Neural progenitor cell (in vitro differentiated cells): ENCODE measurements around the gene TRIM38. TPM values are rescaled to one million over a fixed set of nuclear protein-coding genes. Genes with fewer than 3 reads are reported as not detected.
"Not testable (repeated sequence)": the region's sequence is repeated elsewhere in the genome, so short reads cannot be mapped to it uniquely, and the experiment has no call there.

Source experiments
- DNase-seq: peaks from one replicate; pipeline ENCODE4 v3.0.0-alpha.2; 2016; ENCODE audit warnings: low spot score
- H2AFZ ChIP-seq: fragments of 200-600 bp; sonication (generic); replicated peaks from 2 replicates; pipeline ENCODE4 v1.6.1; 2016; ENCODE audit warnings: antibody characterized with exemption
- H3F3A ChIP-seq: fragments of 200-600 bp; sonication (generic); 2 replicates; pipeline ENCODE4 v1.6.1; 2016; ENCODE audit warnings: antibody characterized with exemption, low read depth
- H3K27ac ChIP-seq: fragments of 200-600 bp; sonication (generic); 2 replicates; pipeline ENCODE4 v1.5.1; 2016; ENCODE audit warnings: mild to moderate bottlenecking
- H3K27me3 ChIP-seq: fragments of 200-600 bp; sonication (generic); 2 replicates; pipeline ENCODE4 v1.6.1; 2016; ENCODE audit warnings: mild to moderate bottlenecking, moderate library complexity
- H3K36me3 ChIP-seq: fragments of 200-600 bp; sonication (generic); 2 replicates; pipeline ENCODE4 v1.5.1; 2016
- H3K4me1 ChIP-seq: fragments of 200-600 bp; sonication (generic); 2 replicates; pipeline ENCODE4 v1.6.1; 2016; ENCODE audit warnings: mixed run types
- H3K4me2 ChIP-seq: fragments of 200-600 bp; sonication (generic); 2 replicates; pipeline ENCODE4 v1.6.1; 2016
- H3K4me3 ChIP-seq: fragments of 200-600 bp; sonication (generic); 2 replicates; pipeline ENCODE4 v1.5.1; 2016
- H3K79me2 ChIP-seq: fragments of 200-600 bp; sonication (generic); 2 replicates; pipeline ENCODE4 v1.6.1; 2016; ENCODE audit warnings: low read depth
- H3K9ac ChIP-seq: fragments of 200-600 bp; sonication (generic); 2 replicates; pipeline ENCODE4 v1.6.1; 2016
- H3K9me3 ChIP-seq: fragments of 200-600 bp; sonication (generic); 2 replicates; pipeline ENCODE4 v1.5.1; 2016; ENCODE audit warnings: low read depth
- H4K20me1 ChIP-seq: fragments of 200-600 bp; sonication (generic); 2 replicates; pipeline ENCODE4 v1.6.1; 2016; ENCODE audit warnings: low read depth
- H3K27ac Mint-ChIP-seq: 3 replicates; pipeline ENCODE4 v1.8.0; 2021; ENCODE audit warnings: mixed read lengths
- H3K27me3 Mint-ChIP-seq: 2 replicates; pipeline ENCODE4 v1.8.0; 2022; ENCODE audit warnings: low read depth, mild to moderate bottlenecking, inconsistent platforms, moderate library complexity, mixed read lengths; ENCODE audit not compliant: insufficient read depth
- H3K36me3 Mint-ChIP-seq: 3 replicates; pipeline ENCODE4 v1.8.0; 2021; ENCODE audit warnings: mixed read lengths
- H3K4me1 Mint-ChIP-seq: 3 replicates; pipeline ENCODE4 v1.8.0; 2021; ENCODE audit warnings: mixed read lengths
- H3K4me3 Mint-ChIP-seq: 3 replicates; pipeline ENCODE4 v1.8.0; 2021; ENCODE audit warnings: mild to moderate bottlenecking, moderate library complexity, mixed read lengths
- H3K9me3 Mint-ChIP-seq: 3 replicates; pipeline ENCODE4 v1.8.0; 2020; ENCODE audit warnings: mixed read lengths
- EZH2 ChIP-seq: fragments of 200-600 bp; sonication (generic); IDR thresholded peaks from 2 replicates; pipeline ENCODE4 v1.6.1; 2017; ENCODE audit warnings: antibody characterized with exemption, mild to moderate bottlenecking, moderate library complexity
- EZH2phosphoT487 ChIP-seq: fragments of 200-600 bp; sonication (generic); IDR thresholded peaks from 2 replicates; pipeline ENCODE4 v1.6.1; 2017; ENCODE audit warnings: antibody characterized with exemption
- total RNA-seq: library from RNA; depleted of rRNA; stranded (reverse); fragments of >200 nt; gene quantifications from 2 replicates; pipeline ENCODE4 v1.2.3, GENCODE V29; 2015; ENCODE audit warnings: low replicate concordance
- TF ChIP-seq, protein P1 (sequence below): fragments of 200-600 bp; sonication (generic); IDR thresholded peaks from 2 replicates; pipeline ENCODE4 v1.5.1; 2017; ENCODE audit warnings: antibody characterized with exemption, mild to moderate bottlenecking

TRIM38 gene
- total RNA-seq, 1 donor from 2014 or later, result 0.30 TPM

DNA sequence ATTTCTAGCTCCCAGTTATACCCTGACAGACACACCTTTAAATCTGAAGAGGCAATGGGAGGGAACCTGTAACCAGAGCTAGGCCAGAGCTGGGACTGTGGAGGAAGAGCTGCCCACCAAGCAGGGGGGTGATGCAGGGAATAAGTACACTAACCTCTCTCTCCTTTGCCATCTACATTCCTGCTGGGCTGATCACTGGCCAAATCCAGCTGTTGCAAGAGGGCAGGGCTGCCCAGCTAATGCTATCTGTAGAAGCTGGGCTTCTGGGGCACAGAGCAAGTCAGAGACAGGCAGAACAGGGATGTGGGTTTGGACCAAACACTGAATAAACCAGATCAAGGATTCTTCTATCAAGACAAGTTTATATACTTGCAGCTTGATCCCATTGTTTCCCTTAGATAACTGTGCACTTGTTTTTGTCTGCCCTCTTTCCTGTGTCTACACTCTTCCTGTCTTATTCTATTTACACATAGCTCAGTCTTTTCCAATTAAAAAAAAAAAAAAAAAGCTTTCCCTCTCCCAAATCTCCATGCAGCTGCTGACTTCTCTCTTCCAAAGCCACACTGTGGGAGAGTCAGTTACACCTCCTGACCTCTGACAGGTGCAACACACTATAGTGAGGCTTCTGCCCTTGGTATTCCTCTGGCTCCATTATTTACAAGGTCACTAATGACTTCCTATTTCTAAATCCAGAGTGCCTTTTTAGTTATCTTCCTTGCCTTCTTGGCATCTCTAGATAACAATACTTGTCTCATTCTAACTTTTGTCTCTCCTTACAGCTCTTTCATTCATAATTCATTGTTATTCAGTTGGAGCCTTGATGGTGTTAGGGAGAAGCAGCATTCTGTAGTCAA, 43.7 kb downstream of the TRIM38 start:
- Histone ChIP-seq H3K27me3 (no peaks in the 10 kb centered on the region), H3K9me3 (no peaks in the 10 kb centered on the region), H3K9ac (no peak overlapping the region), H3K4me3 (no peak overlapping the region), H3K4me1 (no peaks in the 10 kb centered on the region), H3K27ac (no peak overlapping the region), H3K4me2 (no peak overlapping the region), H3K36me3 (no peaks in the 10 kb centered on the region), H3F3A (no peaks in the 10 kb centered on the region), H3K79me2 (no peaks in the 10 kb centered on the region), H2AFZ (no peak overlapping the region), H4K20me1 (no peaks in the 10 kb centered on the region)
- Mint-ChIP-seq H3K27ac (no peak overlapping the region), H3K4me3 (no peak overlapping the region), H3K9me3 (no peaks in the 10 kb centered on the region), H3K27me3 (peaks cover 2% of the 10 kb centered on the region), H3K4me1 (no peaks in the 10 kb centered on the region), H3K36me3 (no peaks in the 10 kb centered on the region)
- TF ChIP-seq EZH2 (no peak), EZH2phosphoT487 (no peak)
- TF ChIP-seq, protein P1, sequence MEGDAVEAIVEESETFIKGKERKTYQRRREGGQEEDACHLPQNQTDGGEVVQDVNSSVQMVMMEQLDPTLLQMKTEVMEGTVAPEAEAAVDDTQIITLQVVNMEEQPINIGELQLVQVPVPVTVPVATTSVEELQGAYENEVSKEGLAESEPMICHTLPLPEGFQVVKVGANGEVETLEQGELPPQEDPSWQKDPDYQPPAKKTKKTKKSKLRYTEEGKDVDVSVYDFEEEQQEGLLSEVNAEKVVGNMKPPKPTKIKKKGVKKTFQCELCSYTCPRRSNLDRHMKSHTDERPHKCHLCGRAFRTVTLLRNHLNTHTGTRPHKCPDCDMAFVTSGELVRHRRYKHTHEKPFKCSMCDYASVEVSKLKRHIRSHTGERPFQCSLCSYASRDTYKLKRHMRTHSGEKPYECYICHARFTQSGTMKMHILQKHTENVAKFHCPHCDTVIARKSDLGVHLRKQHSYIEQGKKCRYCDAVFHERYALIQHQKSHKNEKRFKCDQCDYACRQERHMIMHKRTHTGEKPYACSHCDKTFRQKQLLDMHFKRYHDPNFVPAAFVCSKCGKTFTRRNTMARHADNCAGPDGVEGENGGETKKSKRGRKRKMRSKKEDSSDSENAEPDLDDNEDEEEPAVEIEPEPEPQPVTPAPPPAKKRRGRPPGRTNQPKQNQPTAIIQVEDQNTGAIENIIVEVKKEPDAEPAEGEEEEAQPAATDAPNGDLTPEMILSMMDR, result no peak
- DNase-seq, result no peak

DNA sequence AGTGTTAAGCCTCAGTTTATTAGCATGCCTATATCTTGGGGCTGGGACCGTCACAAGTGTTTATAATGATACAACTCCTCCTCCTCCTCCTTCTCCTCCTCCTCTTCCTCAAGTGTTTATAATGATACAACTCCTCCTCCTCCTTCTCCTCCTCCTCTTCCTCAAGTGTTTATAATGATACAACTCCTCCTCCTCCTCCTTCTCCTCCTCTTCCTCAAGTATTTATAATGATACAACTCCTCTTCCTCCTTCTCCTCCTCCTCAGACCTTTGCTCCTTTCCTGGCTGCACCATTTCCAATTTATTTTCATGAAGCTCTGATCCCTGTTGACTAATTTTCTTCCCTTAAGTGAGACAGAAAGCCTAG, 44.3 kb downstream of the TRIM38 start:
- H3K4me3 ChIP-seq, H3K36me3 ChIP-seq, H3K9ac ChIP-seq, H3K9me3 Mint-ChIP-seq, H3K4me1 Mint-ChIP-seq, DNase-seq, H4K20me1 ChIP-seq, H2AFZ ChIP-seq, H3K27ac ChIP-seq, H3K27ac Mint-ChIP-seq, H3K4me2 ChIP-seq, H3K4me3 Mint-ChIP-seq, H3F3A ChIP-seq, H3K79me2 ChIP-seq, H3K9me3 ChIP-seq, H3K36me3 Mint-ChIP-seq, H3K27me3 ChIP-seq, H3K4me1 ChIP-seq, H3K27me3 Mint-ChIP-seq: not testable (repeated sequence)

DNA sequence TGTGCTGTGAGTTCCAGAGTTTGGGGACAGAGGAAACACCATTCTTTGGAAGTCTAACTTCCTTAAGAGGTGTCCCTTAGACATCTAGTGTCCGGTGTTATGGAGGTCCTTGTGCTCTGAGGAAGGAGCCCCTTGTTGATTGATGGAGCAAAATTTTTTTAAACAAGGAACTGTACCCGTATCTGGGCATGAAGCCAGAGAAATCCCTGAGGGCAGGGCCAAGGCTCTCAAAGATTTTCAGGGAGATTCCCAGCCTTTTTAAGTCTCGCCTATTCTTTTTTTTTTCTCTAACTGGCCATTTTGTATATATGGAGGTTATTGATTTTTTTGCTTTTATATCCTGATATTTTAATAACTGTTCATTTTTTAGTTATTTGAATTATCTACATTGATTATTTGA, 45.9 kb downstream of the TRIM38 start:
- H3K36me3 Mint-ChIP-seq, result no peaks in the 10 kb centered on the region
- Histone ChIP-seq H3K27ac (no peak overlapping the region), H4K20me1 (no peaks in the 10 kb centered on the region), H3K4me2 (no peak overlapping the region), H3K36me3 (no peaks in the 10 kb centered on the region), H3K27me3 (no peaks in the 10 kb centered on the region), H3K9ac (no peak overlapping the region), H3F3A (no peaks in the 10 kb centered on the region), H3K9me3 (no peaks in the 10 kb centered on the region), H2AFZ (no peak overlapping the region), H3K79me2 (no peaks in the 10 kb centered on the region), H3K4me3 (no peak overlapping the region), H3K4me1 (no peaks in the 10 kb centered on the region)
- no peak for DNase-seq
- H3K4me3 Mint-ChIP-seq, result no peak overlapping the region
- H3K9me3 Mint-ChIP-seq, result no peaks in the 10 kb centered on the region
- H3K27ac Mint-ChIP-seq, result no peak overlapping the region
- TF ChIP-seq EZH2phosphoT487 (no peak), EZH2 (no peak)
- TF ChIP-seq, protein P1, result no peak
- peaks cover 3% of the 10 kb centered on the region for H3K27me3 Mint-ChIP-seq
- no peaks in the 10 kb centered on the region for H3K4me1 Mint-ChIP-seq

DNA sequence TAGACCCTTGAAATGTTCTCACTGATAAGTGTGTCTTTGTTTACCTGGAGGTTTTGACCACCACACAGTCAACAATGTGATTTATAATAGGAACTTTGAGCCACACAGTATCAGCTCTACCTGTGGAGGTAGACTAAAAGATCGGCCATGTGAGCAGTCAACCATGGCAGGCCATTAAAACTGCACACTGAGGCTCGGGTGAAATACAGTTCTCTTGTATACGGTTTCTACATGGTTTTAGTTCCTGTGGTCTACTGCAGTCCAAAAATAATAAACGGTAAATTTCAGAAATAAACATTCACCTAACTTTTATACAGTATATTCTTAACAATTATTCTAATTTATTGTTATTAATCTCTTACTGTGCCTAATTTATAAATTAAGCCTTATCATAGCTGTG, 47.2 kb downstream of the TRIM38 start:
- no peaks in the 10 kb centered on the region for H3K36me3 ChIP-seq
- no peak overlapping the region for H2AFZ ChIP-seq
- no peak overlapping the region for H3K27ac ChIP-seq
- peaks cover 3% of the 10 kb centered on the region for H3K27me3 Mint-ChIP-seq
- H3K36me3 Mint-ChIP-seq, result no peaks in the 10 kb centered on the region
- no peaks in the 10 kb centered on the region for H3K79me2 ChIP-seq
- no peak overlapping the region for H3K27ac Mint-ChIP-seq
- no peaks in the 10 kb centered on the region for H3K27me3 ChIP-seq
- H3K4me1 Mint-ChIP-seq, result no peaks in the 10 kb centered on the region
- no peak overlapping the region for H3K9ac ChIP-seq
- no peak for TF ChIP-seq EZH2phosphoT487
- TF ChIP-seq, protein P1, result no peak
- TF ChIP-seq EZH2, result no peak
- H4K20me1 ChIP-seq, result no peaks in the 10 kb centered on the region
- H3K4me2 ChIP-seq, result no peak overlapping the region
- H3K9me3 Mint-ChIP-seq, result no peaks in the 10 kb centered on the region
- H3K9me3 ChIP-seq, result no peaks in the 10 kb centered on the region
- H3K4me3 ChIP-seq, result no peak overlapping the region
- no peak overlapping the region for H3K4me3 Mint-ChIP-seq
- no peaks in the 10 kb centered on the region for H3F3A ChIP-seq
- no peaks in the 10 kb centered on the region for H3K4me1 ChIP-seq
- DNase-seq, result no peak
